Measurements from ENCODE around the gene LGALS14.

The LGALS14 gene

GRCh38 chr19:39752795-39753194 is 48.5 kb downstream of the LGALS14 start:
- no peak overlapping the region for H3K4me3 ChIP-seq (ENCODE audit: low read depth, low read length)
- no peak for TF ChIP-seq CTCF (IDR thresholded peaks at IDR 0.05; ENCODE audit: low read depth, low read length)
- in situ Hi-C loops (cut with HindIII; ENCODE audit: low sequenced_read_pairs) = no loop called here
- DNase-seq (ENCODE audit: low read depth, low spot score) = no peak

- H3K4me3 ChIP-seq (ENCODE audit: low read depth, low read length) = no peak overlapping the region
- in situ Hi-C loops (cut with HindIII; ENCODE audit: low sequenced_read_pairs) = no loop called here
- no peak for DNase-seq (ENCODE audit: low read depth, low spot score)
- no peak for TF ChIP-seq CTCF (IDR thresholded peaks at IDR 0.05; ENCODE audit: low read depth, low read length)
Measured at GRCh38 chr19:39754544-39754943, 50.3 kb downstream of the LGALS14 start.

- H3K4me3 ChIP-seq (ENCODE audit: low read depth, low read length) = no peak overlapping the region
- no peak for TF ChIP-seq CTCF (IDR thresholded peaks at IDR 0.05; ENCODE audit: low read depth, low read length)
- no peak for DNase-seq (ENCODE audit: low read depth, low spot score)
- in situ Hi-C loops (cut with HindIII; ENCODE audit: low sequenced_read_pairs) = no loop called here
Measured at GRCh38 chr19:39754971-39755370, 50.7 kb downstream of the LGALS14 start.
